HepG2 (cell line): ENCODE measurements around the gene ZDHHC9. TPM values are rescaled to one million over a fixed set of nuclear protein-coding genes. Genes with fewer than 3 reads are reported as not detected.

Source experiments
- ATAC-seq: fragments of 200-7000 bp; cut with Tn5 transposase; 3 replicates; pipeline ENCODE4 v1.9.1; 2020; ENCODE audit warnings: mild to moderate bottlenecking, moderate library complexity
- BruUV-seq: library from RNA; stranded (reverse); fragments of 400-500 nt; replicated peaks from 2 replicates; lab custom pipeline; 2021; lab: Mats Ljungman, UMichigan
- CTCF ChIA-PET: fragments of 300-600 bp; formaldehyde crosslinking; extraction: SDS; loops from one replicate; lab custom pipeline; 2021; ENCODE audit warnings: low total read pairs, inconsistent platforms, low intra/inter-chr PET ratio; lab: Yijun Ruan, JAX
- POLR2A ChIA-PET: fragments of 350-600 bp; sonication (Branson Sonifier 250); formaldehyde crosslinking; loops from one replicate; lab custom pipeline; 2020; ENCODE audit warnings: antibody characterized with exemption, inconsistent platforms; lab: Yijun Ruan, JAX
- DNase-seq: peaks from one replicate; pipeline ENCODE4 v3.0.0-alpha.2; 2015; ENCODE audit warnings: low spot score
- FAIRE-seq: peaks from 3 replicates; lab custom pipeline; 2011; peaks lifted over from hg19 to GRCh38; lab: Jason Lieb, UNC
- H2AFZ ChIP-seq: one replicate; pipeline ENCODE4 v1.6.1; 2011; ENCODE audit warnings: low read length, inconsistent platforms
- H3K27ac ChIP-seq: fragments of 300-600 bp; 3 replicates; pipeline ENCODE4 v1.8.0; 2011; ENCODE audit warnings: mixed run types, mild to moderate bottlenecking, mixed read lengths, low read length, inconsistent platforms; ENCODE audit not compliant: insufficient read depth; ENCODE audit errors: extremely low read length
- H3K27me3 ChIP-seq, 2 experiments: fragments of 200-600 bp in 1 of 2; 2 replicates in 1 of 2; 3 replicates in 1 of 2; pipeline versions ENCODE4 v1.6.0 to v1.8.0; 2011; ENCODE audit warnings: low read length in 2 of 2, mild to moderate bottlenecking in 2 of 2, moderate library complexity in 2 of 2, inconsistent platforms in 1 of 2; ENCODE audit not compliant: insufficient read depth in 2 of 2, control insufficient read depth in 1 of 2
- H3K36me3 ChIP-seq, 2 experiments: fragments of 200-600 bp in 1 of 2; replicated peaks in 1 of 2; 2 replicates in 1 of 2; 3 replicates in 1 of 2; pipeline versions ENCODE4 v1.5.1 to v1.8.0; 2011; ENCODE audit warnings: low read length in 2 of 2, inconsistent platforms in 1 of 2; ENCODE audit not compliant: insufficient read depth in 2 of 2, control insufficient read depth in 1 of 2
- H3K4me1 ChIP-seq: 2 replicates; pipeline ENCODE4 v1.5.1; 2012; ENCODE audit warnings: low read length, inconsistent platforms; ENCODE audit not compliant: insufficient read depth
- H3K4me2 ChIP-seq: 2 replicates; pipeline ENCODE4 v1.6.0; 2011; ENCODE audit warnings: low read depth, low read length, inconsistent platforms
- H3K4me3 ChIP-seq, 3 experiments: fragments of 200-600 bp in 1 of 3; sonication (generic), shearing (Covaris generic) in 1 of 3; replicated peaks in 1 of 3; 2 replicates each; pipeline ENCODE4 v1.5.1; 2011 to 2016; ENCODE audit warnings: low read length in 3 of 3, inconsistent platforms in 2 of 3, low read depth in 2 of 3, mild to moderate bottlenecking in 2 of 3, control low read depth in 1 of 3, mixed read lengths in 1 of 3; ENCODE audit not compliant: insufficient read depth in 1 of 3
- H3K79me2 ChIP-seq: one replicate; pipeline ENCODE4 v1.6.1; 2011; ENCODE audit warnings: low read length, inconsistent platforms; ENCODE audit not compliant: insufficient read depth
- H3K9ac ChIP-seq: 2 replicates; pipeline ENCODE4 v1.6.0; 2011; ENCODE audit warnings: mild to moderate bottlenecking, low read depth, low read length, inconsistent platforms; ENCODE audit not compliant: insufficient read depth
- H3K9me3 ChIP-seq: 2 replicates; pipeline ENCODE4 v1.5.1; 2012; ENCODE audit warnings: mild to moderate bottlenecking, low read length
- H4K20me1 ChIP-seq: 2 replicates; pipeline ENCODE4 v1.6.0; 2011; ENCODE audit warnings: inconsistent platforms, mild to moderate bottlenecking, low read length, moderate library complexity; ENCODE audit not compliant: insufficient read depth
- HOXA5 ChIP-seq: sonication (generic); formaldehyde crosslinking; IDR thresholded peaks from 2 replicates; pipeline ENCODE4 v1.4.0; 2020; ENCODE audit warnings: missing genetic modification reagents
- ISX ChIP-seq: sonication (generic); formaldehyde crosslinking; conservative IDR thresholded peaks from 2 replicates; pipeline ENCODE4 v1.5.0; 2020; ENCODE audit warnings: missing genetic modification reagents
- MAFF ChIP-seq: IDR thresholded peaks from 2 replicates; pipeline ENCODE4 v1.6.1; 2011; ENCODE audit warnings: low read depth, low read length, improper control_type of control experiment
- PAF1 ChIP-seq: IDR thresholded peaks from 2 replicates; pipeline ENCODE4 v1.6.1; 2016; ENCODE audit warnings: missing genetic modification reagents, missing compliant biosample characterization
- REXO4 ChIP-seq: sonication (generic); formaldehyde crosslinking; IDR thresholded peaks from 2 replicates; pipeline ENCODE4 v1.8.0; 2022; ENCODE audit warnings: missing genetic modification reagents, mild to moderate bottlenecking, borderline replicate concordance
- SMAD1 ChIP-seq: sonication (generic); formaldehyde crosslinking; IDR thresholded peaks from 2 replicates; pipeline ENCODE4 v1.4.0; 2020; ENCODE audit warnings: missing genetic modification reagents, low read depth, mild to moderate bottlenecking, borderline replicate concordance
- TCF7 ChIP-seq: sonication (generic); IDR thresholded peaks from 2 replicates; pipeline ENCODE4 v1.6.1; 2016; ENCODE audit warnings: antibody characterized with exemption, low read depth
- ZFP82 ChIP-seq: sonication (generic); formaldehyde crosslinking; IDR thresholded peaks from 2 replicates; pipeline ENCODE4 v1.5.1; 2020; ENCODE audit warnings: mild to moderate bottlenecking, missing genetic modification reagents, borderline replicate concordance
- ZNF225 ChIP-seq: sonication (generic); formaldehyde crosslinking; IDR thresholded peaks from 2 replicates; pipeline ENCODE4 v1.4.0; 2020; ENCODE audit warnings: mild to moderate bottlenecking, missing genetic modification reagents
- ZNF253 ChIP-seq: sonication (generic); formaldehyde crosslinking; IDR thresholded peaks from 2 replicates; pipeline ENCODE4 v1.8.0; 2022; ENCODE audit warnings: mild to moderate bottlenecking, missing genetic modification reagents, borderline replicate concordance
- ZNF816 ChIP-seq: sonication (generic); formaldehyde crosslinking; IDR thresholded peaks from 2 replicates; pipeline ENCODE4 v1.8.0; 2022; ENCODE audit warnings: missing genetic modification reagents, mild to moderate bottlenecking, borderline replicate concordance
- WGBS: methylation state at CpG from one replicate; pipeline ENCODE4 v1.1.6; 2017; ENCODE audit warnings: low lambda C conversion rate; 5-methylcytosine and 5-hydroxymethylcytosine counted together
- in situ Hi-C: cut with HindIII; loops from 2 replicates; pipeline ENCODE4 v1.10.0; 2017; ENCODE audit warnings: low pct_unique_long_range_greater_than_20kb; ENCODE audit not compliant: extremely low pct_ligation_motif_present
- intact Hi-C: fragments of 100-400 bp; cut with micrococcal nuclease; formaldehyde crosslinking; loops from one replicate; pipeline ENCODE4 v1.10.0; 2022; ENCODE audit not compliant: unreplicated experiment
- polyA plus RNA-seq, 8 experiments: library from polyadenylated mRNA; depleted of rRNA in 3 of 8; stranded (reverse) in 7 of 8; unstranded in 1 of 8; fragments of >200 nt; fragmentation: Illumina TruSeq in 4 of 8; extraction: Trizol in 4 of 8; gene quantifications; 2 replicates each; pipeline versions ENCODE4 v1.2.1 to v1.2.3, GENCODE V29; 2011 to 2016; ENCODE audit warnings: low read depth in 4 of 8, missing spikeins in 1 of 8, mixed read lengths in 1 of 8; ENCODE audit not compliant: insufficient read depth in 1 of 8
- total RNA-seq, 5 experiments: library from RNA; depleted of rRNA; stranded (reverse); fragments of >200 nt; fragmentation: Illumina TruSeq; extraction: Trizol; gene quantifications; 2 replicates each; pipeline ENCODE4 v1.2.3, GENCODE V29; 2016; ENCODE audit warnings: low read depth in 1 of 5

Gene ZDHHC9
- total and polyA plus RNA-seq, 2 of the 13 experiments (the other 11 are each of a cell fraction or from before 2014, with no cell fraction given) = 28.3 to 53.1 TPM

DNA sequence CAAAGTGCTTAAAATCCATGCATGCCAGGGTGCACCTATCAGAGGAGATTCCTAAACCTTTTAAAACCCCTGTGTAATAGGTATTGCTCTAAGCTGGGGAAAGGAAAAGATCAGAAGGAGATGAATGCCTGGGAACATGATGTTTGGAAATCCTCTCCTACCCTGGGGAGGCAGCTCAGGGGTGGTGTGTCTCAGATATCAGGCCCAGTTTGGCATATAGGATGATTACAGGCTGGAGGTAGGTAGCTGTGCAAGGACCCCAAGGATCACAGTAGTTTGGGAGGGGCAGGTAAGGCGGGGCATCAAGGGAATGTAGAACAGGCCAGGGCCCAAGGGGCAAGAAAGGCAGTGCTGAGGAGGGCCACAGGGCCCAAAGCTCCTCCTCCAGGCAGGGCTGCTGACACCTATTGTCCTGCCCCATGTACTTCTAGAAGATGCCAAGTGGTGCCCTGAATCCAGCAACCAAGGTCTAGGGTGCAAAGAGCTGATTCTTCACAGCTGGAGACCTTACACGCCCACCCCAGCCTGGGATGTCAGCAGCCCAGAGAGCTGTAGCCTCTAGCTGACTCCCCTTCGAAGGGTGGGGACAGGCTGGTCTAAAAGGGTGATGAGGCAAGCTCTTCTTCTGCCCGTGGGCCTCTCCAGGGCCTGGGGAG is 46.3 kb downstream of the ZDHHC9 start:
- H2AFZ ChIP-seq = no peak overlapping the region
- no peaks in the 10 kb centered on the region for H3K36me3 ChIP-seq
- no peaks in the 10 kb centered on the region for H3K9me3 ChIP-seq
- intact Hi-C loops (no loop called here), in situ Hi-C loops (no loop called here)
- no peaks in the 10 kb centered on the region for H3K4me1 ChIP-seq
- no peaks in the 10 kb centered on the region for H3K79me2 ChIP-seq
- CTCF ChIA-PET = no interaction called here
- no peak overlapping the region for H3K9ac ChIP-seq
- no peak for DNase-seq
- H4K20me1 ChIP-seq = no peaks in the 10 kb centered on the region
- ATAC-seq = no peak
- no peaks in the 10 kb centered on the region for H3K27me3 ChIP-seq
- H3K4me2 ChIP-seq = no peak overlapping the region
- H3K4me3 ChIP-seq = no peak overlapping the region
- H3K27ac ChIP-seq = no peak overlapping the region
- FAIRE-seq = no peak
- TF ChIP-seq REXO4 (CRISPR knock-in tag) = no peak
- TF ChIP-seq ZNF816 = no peak
- TF ChIP-seq SMAD1 (CRISPR knock-in tag) = no peak
- TF ChIP-seq ZNF253 (CRISPR knock-in tag) = no peak
- no peak for TF ChIP-seq ZNF225 (CRISPR knock-in tag)
- no peak for TF ChIP-seq HOXA5
- no peak for TF ChIP-seq ZFP82 (CRISPR knock-in tag)
- TF ChIP-seq ISX (CRISPR knock-in tag) = no peak
- no peak for TF ChIP-seq TCF7
- no peak for TF ChIP-seq MAFF
- TF ChIP-seq PAF1 (CRISPR knock-in tag) = no peak
- TF ChIP-seq, all 625 proteins: peak for 0
- POLR2A ChIA-PET = no interaction called here
- WGBS = 100% methylated on average over 1 of the region's 4 CpGs
- no TSS peak for BruUV-seq
